K562 (cell line): ENCODE measurements around the gene FKBP11. TPM values are rescaled to one million over a fixed set of nuclear protein-coding genes. Genes with fewer than 3 reads are reported as not detected.
A peak's percentile ranks its signal among the peaks of the same experiment; 100 is the strongest.

Source experiments
- ATAC-seq: fragments of 200-7000 bp; cut with Tn5 transposase; 3 replicates; pipeline ENCODE4 v1.9.1; 2020; ENCODE audit warnings: moderate library complexity
- BruUV-seq: library from RNA; stranded (reverse); fragments of 400-500 nt; replicated peaks from 2 replicates; lab custom pipeline; 2021; lab: Mats Ljungman, UMichigan
- CTCF ChIA-PET: fragments of 300-600 bp; formaldehyde crosslinking; extraction: SDS; loops from one replicate; lab custom pipeline; 2021; ENCODE audit warnings: low intra/inter-chr PET ratio; lab: Yijun Ruan, JAX
- POLR2A ChIA-PET: fragments of 300-600, 350-650 bp; sonication (Branson Sonifier 250); formaldehyde crosslinking; extraction: SDS; loops from one replicate; lab custom pipeline; 2021; ENCODE audit warnings: antibody characterized with exemption, inconsistent platforms; lab: Yijun Ruan, JAX
- DNase-seq, 4 experiments: peaks; one replicate each; pipeline versions ENCODE4 v3.0.0 to v3.0.0-alpha.2; 2011 to 2018; ENCODE audit warnings: low spot score in 3 of 4, mixed read lengths in 3 of 4; ENCODE audit errors: extremely low read depth in 1 of 4
- FAIRE-seq: peaks from 2 replicates; lab custom pipeline; 2011; peaks lifted over from hg19 to GRCh38; lab: Jason Lieb, UNC
- H2AFZ ChIP-seq: 2 replicates; pipeline ENCODE4 v1.6.0; 2011; ENCODE audit warnings: low read depth, low read length, control low read depth, inconsistent platforms
- H3K27ac ChIP-seq: fragments of 200-600 bp; 3 replicates; pipeline ENCODE4 v1.8.0; 2011; ENCODE audit warnings: low read depth, mild to moderate bottlenecking, control low read depth, inconsistent platforms, low read length, moderate library complexity, mixed read lengths; ENCODE audit errors: extremely low read depth
- H3K27me3 ChIP-seq, 2 experiments: fragments of 300-600 bp in 1 of 2; 2 replicates in 1 of 2; 3 replicates in 1 of 2; pipeline versions ENCODE4 v1.6.0 to v1.8.0; 2011; ENCODE audit warnings: inconsistent platforms in 2 of 2, low read length in 2 of 2, mild to moderate bottlenecking in 1 of 2, mixed read lengths in 1 of 2, moderate library complexity in 1 of 2; ENCODE audit not compliant: control insufficient read depth in 2 of 2, insufficient read depth in 2 of 2
- H3K36me3 ChIP-seq: fragments of 300-600 bp; 3 replicates; pipeline ENCODE4 v1.8.0; 2011; ENCODE audit warnings: mild to moderate bottlenecking, low read length, inconsistent platforms; ENCODE audit not compliant: control insufficient read depth, insufficient read depth
- H3K4me1 ChIP-seq, 2 experiments: fragments of 200-600 bp in 1 of 2; replicated peaks in 1 of 2; 2 replicates in 1 of 2; 3 replicates in 1 of 2; pipeline versions ENCODE4 v1.5.1 to v1.8.0; 2011; ENCODE audit warnings: inconsistent platforms in 2 of 2, low read length in 2 of 2, mild to moderate bottlenecking in 1 of 2, mixed read lengths in 1 of 2, moderate library complexity in 1 of 2; ENCODE audit not compliant: control insufficient read depth in 2 of 2, insufficient read depth in 2 of 2
- H3K4me2 ChIP-seq: 2 replicates; pipeline ENCODE4 v1.6.1; 2011; ENCODE audit warnings: low read length, control low read depth, inconsistent platforms, mixed read lengths; ENCODE audit not compliant: insufficient read depth
- H3K4me3 ChIP-seq: fragments of 200-600 bp; sonication (generic), shearing (Covaris generic); 2 replicates; pipeline ENCODE4 v1.5.1; 2016; ENCODE audit warnings: control low read depth, inconsistent platforms
- H3K79me2 ChIP-seq: fragments of 200-600 bp; 3 replicates; pipeline ENCODE4 v1.8.0; 2011; ENCODE audit warnings: low read length, inconsistent platforms; ENCODE audit not compliant: control insufficient read depth, insufficient read depth
- H3K9ac ChIP-seq, 2 experiments: 2 replicates each; pipeline versions ENCODE4 v1.6.0 to v1.6.1; 2011; ENCODE audit warnings: low read depth in 2 of 2, low read length in 2 of 2, control low read depth in 1 of 2, inconsistent platforms in 1 of 2, mild to moderate bottlenecking in 1 of 2, mixed read lengths in 1 of 2; ENCODE audit not compliant: insufficient read depth in 1 of 2
- H3K9me1 ChIP-seq: one replicate; pipeline ENCODE4 v1.6.0; 2011; ENCODE audit warnings: inconsistent platforms, mild to moderate bottlenecking, low read length, moderate library complexity; ENCODE audit not compliant: control insufficient read depth, insufficient read depth
- H3K9me3 ChIP-seq: replicated peaks from 2 replicates; pipeline ENCODE4 v1.5.1; 2011; ENCODE audit warnings: low read depth, low read length, inconsistent platforms; ENCODE audit not compliant: control insufficient read depth, insufficient read depth
- H4K20me1 ChIP-seq: replicated peaks from 2 replicates; pipeline ENCODE4 v1.6.1; 2011; ENCODE audit warnings: low read length, inconsistent platforms, mixed read lengths; ENCODE audit not compliant: control insufficient read depth, insufficient read depth
- FOXP1 ChIP-seq: sonication (generic); formaldehyde crosslinking; IDR thresholded peaks from 2 replicates; pipeline ENCODE4 v1.8.0; 2022; ENCODE audit warnings: mild to moderate bottlenecking, missing genetic modification reagents
- KLF16 ChIP-seq: IDR thresholded peaks from 2 replicates; pipeline ENCODE4 v1.6.1; 2016; ENCODE audit warnings: antibody characterized with exemption
- ZNF780A ChIP-seq: fragments of 250-450 bp; sonication (Bioruptor Pico); IDR thresholded peaks from 2 replicates; pipeline ENCODE4 v1.5.0; 2021; ENCODE audit warnings: mild to moderate bottlenecking
- WGBS: fragments of 100-300 bp; shearing (Covaris generic); methylation state at CpG from one replicate; pipeline ENCODE4 v1.1.6; 2016; ENCODE audit warnings: low coverage, mixed read lengths; ENCODE audit not compliant: insufficient coverage; ENCODE audit errors: missing lambda C conversion rate; 5-methylcytosine and 5-hydroxymethylcytosine counted together
- in situ Hi-C: fragments of 300-500 bp; cut with MboI; formaldehyde crosslinking; loops from 4 replicates; pipeline ENCODE4 v1.15.0; 2018; ENCODE audit warnings: inconsistent platforms, mixed read lengths
- intact Hi-C: fragments of 100-400 bp; cut with micrococcal nuclease; formaldehyde crosslinking; loops from 2 replicates; pipeline ENCODE4 v1.14.2; 2022
- polyA plus RNA-seq, 8 experiments: library from polyadenylated mRNA; depleted of rRNA in 4 of 8; stranded (reverse) in 5 of 8; unstranded in 3 of 8; fragments of >200 nt; fragmentation: Nextera tagmentation in 2 of 8; fragmentation: Illumina TruSeq in 1 of 8; extraction: Ambion mirVana in 2 of 8; extraction: Trizol in 1 of 8; gene quantifications; 2 replicates each; pipeline versions ENCODE4 v1.2.1 to v1.2.3, GENCODE V29; 2011 to 2014; ENCODE audit warnings: inconsistent platforms in 1 of 8, missing spikeins in 1 of 8
- total RNA-seq, 7 experiments: library from RNA; depleted of rRNA in 6 of 7; stranded (reverse); fragments of >200 nt in 6 of 7; fragmentation: Illumina TruSeq in 2 of 7; extraction: Trizol in 2 of 7; gene quantifications; 2 replicates each; pipeline versions ENCODE4 v1.2.1 to v1.2.3, GENCODE V29; 2011 to 2021; ENCODE audit warnings: low replicate concordance in 1 of 7
- TF ChIP-seq, protein P1 (sequence below), 3 experiments: IDR thresholded peaks in 2 of 3; conservative IDR thresholded peaks in 1 of 3; 2 replicates each; pipeline ENCODE4 v1.5.1; 2011 to 2012; ENCODE audit warnings: low read length in 3 of 3, mild to moderate bottlenecking in 3 of 3, control low read depth in 2 of 3, improper control_type of control experiment in 1 of 3, inconsistent platforms in 1 of 3, low read depth in 1 of 3, mixed read lengths in 1 of 3, moderate library complexity in 1 of 3; ENCODE audit not compliant: insufficient read depth in 2 of 3
- TF ChIP-seq, protein P2 (sequence below): fragments of 450-650 bp; formaldehyde crosslinking; IDR thresholded peaks from 2 replicates; pipeline ENCODE4 v1.4.0; 2020; ENCODE audit warnings: mild to moderate bottlenecking, moderate library complexity

The FKBP11 gene
- total and polyA plus RNA-seq, 9 of the 15 experiments (the other 6 are each of a cell fraction or from before 2014, with no cell fraction given) = 1.6 to 8.2 (median 5.8) TPM

DNA sequence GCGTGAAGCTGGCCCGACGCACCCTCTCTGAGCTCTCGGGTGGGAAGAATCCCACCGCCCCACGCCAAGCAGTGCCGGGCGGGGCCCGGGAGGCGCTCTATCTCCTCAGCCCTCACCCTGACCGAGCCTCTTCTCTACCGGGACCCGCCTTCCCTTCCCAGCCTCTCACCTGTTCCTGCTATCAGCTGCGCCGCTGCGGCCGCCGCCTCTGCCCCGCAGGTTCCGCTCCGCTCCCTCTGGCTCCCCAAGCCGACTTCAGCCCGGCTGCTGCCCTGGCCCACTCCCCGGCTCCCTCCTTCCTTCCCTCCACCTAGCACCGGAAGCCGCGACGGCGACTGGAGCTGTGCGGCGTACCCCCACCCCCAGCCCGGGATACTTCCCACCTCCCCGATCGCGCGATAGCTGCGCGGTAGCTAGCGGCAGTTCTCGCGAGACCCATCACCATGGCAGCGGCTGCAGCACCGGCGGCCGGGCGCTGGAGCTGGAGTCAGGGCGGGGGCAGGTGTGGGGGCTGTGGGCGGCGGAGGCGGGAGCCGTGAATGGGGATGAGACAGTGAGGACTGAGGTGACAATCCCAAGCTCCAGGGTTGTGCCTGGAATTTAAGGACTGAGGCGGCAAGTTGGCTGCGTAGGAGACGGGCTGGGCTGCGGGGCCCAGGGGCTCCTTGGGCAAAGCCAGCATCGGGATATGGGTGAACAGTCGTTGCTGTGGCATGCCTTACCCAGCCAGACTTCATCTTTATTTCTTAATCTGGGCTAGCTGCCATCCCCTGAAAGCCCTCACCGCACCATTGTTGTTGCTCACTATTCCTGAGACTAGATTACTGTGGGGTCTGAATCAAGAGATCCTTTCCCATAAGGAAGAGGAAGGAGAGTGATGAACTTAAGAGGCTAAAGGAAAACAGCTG lies 32.1 kb upstream of the FKBP11 start, which contains the start of gene ARF3 (continued):
- TF ChIP-seq, protein P1, sequence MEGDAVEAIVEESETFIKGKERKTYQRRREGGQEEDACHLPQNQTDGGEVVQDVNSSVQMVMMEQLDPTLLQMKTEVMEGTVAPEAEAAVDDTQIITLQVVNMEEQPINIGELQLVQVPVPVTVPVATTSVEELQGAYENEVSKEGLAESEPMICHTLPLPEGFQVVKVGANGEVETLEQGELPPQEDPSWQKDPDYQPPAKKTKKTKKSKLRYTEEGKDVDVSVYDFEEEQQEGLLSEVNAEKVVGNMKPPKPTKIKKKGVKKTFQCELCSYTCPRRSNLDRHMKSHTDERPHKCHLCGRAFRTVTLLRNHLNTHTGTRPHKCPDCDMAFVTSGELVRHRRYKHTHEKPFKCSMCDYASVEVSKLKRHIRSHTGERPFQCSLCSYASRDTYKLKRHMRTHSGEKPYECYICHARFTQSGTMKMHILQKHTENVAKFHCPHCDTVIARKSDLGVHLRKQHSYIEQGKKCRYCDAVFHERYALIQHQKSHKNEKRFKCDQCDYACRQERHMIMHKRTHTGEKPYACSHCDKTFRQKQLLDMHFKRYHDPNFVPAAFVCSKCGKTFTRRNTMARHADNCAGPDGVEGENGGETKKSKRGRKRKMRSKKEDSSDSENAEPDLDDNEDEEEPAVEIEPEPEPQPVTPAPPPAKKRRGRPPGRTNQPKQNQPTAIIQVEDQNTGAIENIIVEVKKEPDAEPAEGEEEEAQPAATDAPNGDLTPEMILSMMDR (IDR thresholded peaks at IDR 0.05 in 2 of 3, conservative IDR thresholded peaks at IDR 0.05 in 1 of 3; ENCODE audit: insufficient read depth in 2 of 3, low read depth in 1 of 3, low read length in 3 of 3) = peak in 2 of 3 experiments; percentile 4 to 48; a peak in 2 of 6 replicates
- TF ChIP-seq, all 486 proteins: peak for 73

DNA sequence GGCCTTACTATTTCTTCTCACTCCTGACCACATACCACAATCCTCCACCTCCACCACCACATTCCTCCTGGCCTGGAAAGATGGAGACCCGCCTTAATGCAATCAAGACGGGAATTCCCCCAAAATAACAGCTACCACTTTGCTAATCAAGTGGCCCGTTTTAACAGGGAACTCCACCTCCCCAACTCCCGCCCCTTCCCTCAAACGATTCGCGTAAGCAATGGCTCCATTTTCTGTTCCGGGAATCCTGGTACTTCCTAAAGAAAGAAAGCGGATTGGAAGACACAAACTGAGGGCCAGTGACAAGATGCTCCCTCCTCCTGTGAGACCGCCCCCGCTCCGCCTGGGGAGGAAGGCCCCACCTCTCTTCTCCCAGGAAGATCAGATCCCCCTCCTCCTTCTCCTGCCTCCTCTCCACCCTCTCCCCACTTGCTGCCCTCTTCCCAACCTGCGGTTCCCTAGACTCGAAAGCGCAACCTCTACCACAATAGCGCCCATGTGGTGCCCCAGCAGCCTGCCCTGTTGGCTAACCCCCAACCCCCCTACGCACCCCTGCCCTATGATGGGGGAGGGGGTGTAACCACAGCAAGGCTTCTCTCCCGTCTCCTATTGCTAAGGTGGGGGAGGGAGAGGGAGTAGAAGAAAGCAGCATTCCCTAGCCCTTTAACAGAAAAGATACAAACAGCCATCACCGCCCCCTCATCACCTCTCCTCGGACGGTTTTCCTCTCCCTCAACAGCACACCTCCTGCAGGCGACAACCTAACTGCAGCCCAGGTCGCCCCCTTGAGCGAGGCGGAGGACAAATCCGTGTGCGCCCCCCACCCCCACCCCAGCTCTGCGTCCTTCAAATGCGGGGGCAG lies 31.2 kb upstream of the FKBP11 start:
- Histone ChIP-seq H3K9ac (peak overlapping the region; percentile 69 to 91), H3K4me1 (peaks cover 9 to 21% of the 10 kb centered on the region in 2 experiments; a peak in 4 of 5 replicates), H3K36me3 (peaks cover 39% of the 10 kb centered on the region), H4K20me1 (peaks cover 6% of the 10 kb centered on the region; the same call in 1 of the 2 replicates), H3K79me2 (peaks cover 55% of the 10 kb centered on the region), H3K9me3 (no peaks in the 10 kb centered on the region), H3K27ac (peak overlapping the region; percentile 71), H3K27me3 (no peaks in the 10 kb centered on the region), H3K4me2 (peak overlapping the region; percentile 89), H3K9me1 (peaks cover 4% of the 10 kb centered on the region), H2AFZ (peak overlapping the region; percentile 81), H3K4me3 (peak overlapping the region; percentile 89)
- ATAC-seq (peak; percentile 82), DNase-seq (peak; percentile 87 to 94 (median 90)), FAIRE-seq (peak; percentile 97)
- intact Hi-C loops (no loop called here), in situ Hi-C loops (no loop called here)
- ChIA-PET CTCF (interaction anchor here (0.6 kb wide), 2 partner anchors 204 to 973 kb away, joined by 3 read pairs; no protein-coding TSS in a partner anchor), POLR2A (interaction anchor here (1.2 kb wide), 1 partner anchor 104 kb away, joined by 4 read pairs; the partner anchor contains the start of gene DDX23)
- WGBS = 0% methylated on average over 23 of the region's 29 CpGs
- BruUV-seq = no TSS peak
- peak; percentile 65; the same call in 1 of the 2 replicates for TF ChIP-seq FOXP1 (CRISPR knock-in tag)
- TF ChIP-seq, protein P2, sequence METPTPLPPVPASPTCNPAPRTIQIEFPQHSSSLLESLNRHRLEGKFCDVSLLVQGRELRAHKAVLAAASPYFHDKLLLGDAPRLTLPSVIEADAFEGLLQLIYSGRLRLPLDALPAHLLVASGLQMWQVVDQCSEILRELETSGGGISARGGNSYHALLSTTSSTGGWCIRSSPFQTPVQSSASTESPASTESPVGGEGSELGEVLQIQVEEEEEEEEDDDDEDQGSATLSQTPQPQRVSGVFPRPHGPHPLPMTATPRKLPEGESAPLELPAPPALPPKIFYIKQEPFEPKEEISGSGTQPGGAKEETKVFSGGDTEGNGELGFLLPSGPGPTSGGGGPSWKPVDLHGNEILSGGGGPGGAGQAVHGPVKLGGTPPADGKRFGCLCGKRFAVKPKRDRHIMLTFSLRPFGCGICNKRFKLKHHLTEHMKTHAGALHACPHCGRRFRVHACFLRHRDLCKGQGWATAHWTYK (CRISPR knock-in tag) = 0 out of 2 replicates have a peak, but pooled peaks have one; percentile 20
- TF ChIP-seq KLF16 = 0 out of 2 replicates have a peak, but pooled peaks have one; percentile 16
- no peak for TF ChIP-seq ZNF780A (CRISPR knock-in tag)
